MM.1S (cell line): ENCODE data around the gene TSPAN6.

ENCODE experiments used
- CTCF ChIP-seq: fragments of 300-600 bp; sonication (generic); IDR thresholded peaks from 2 replicates; pipeline ENCODE4 v1.5.1; 2016; ENCODE audit warnings: antibody characterized with exemption, low read length, mixed read lengths
- EZH2 ChIP-seq: fragments of 300-600 bp; sonication (generic); optimal IDR thresholded peaks from 2 replicates; pipeline ENCODE3; 2017; ENCODE audit warnings: low read depth, mild to moderate bottlenecking, antibody characterized with exemption, low read length, mixed read lengths
- EZH2phosphoT487 ChIP-seq: fragments of 300-600 bp; sonication (generic); IDR thresholded peaks from 2 replicates; pipeline ENCODE4 v1.6.1; 2018; ENCODE audit warnings: antibody characterized with exemption, low read length

GRCh38 chrX:100681599-100681998 lies 45.0 kb upstream of the TSPAN6 start:
- TF ChIP-seq CTCF (no peak), EZH2phosphoT487 (no peak), EZH2 (no peak)
